HL-60 (cell line): ENCODE measurements around the gene FLNB.
A peak's percentile ranks its signal among the peaks of the same experiment; 100 is the strongest.

Experiments used
- DNase-seq, 2 experiments: peaks; one replicate each; pipeline ENCODE4 v3.0.0-alpha.2; 2010 to 2020; ENCODE audit warnings: low read depth in 1 of 2, low spot score in 1 of 2
- H3K27ac ChIP-seq: fragments of 250-450 bp; sonication (Bioruptor Pico); replicated peaks from 2 replicates; pipeline ENCODE4 v1.5.1; 2020; ENCODE audit warnings: mild to moderate bottlenecking, moderate library complexity
- H3K27me3 ChIP-seq: fragments of 250-450 bp; sonication (Bioruptor Pico); 2 replicates; pipeline ENCODE4 v1.5.1; 2021; ENCODE audit warnings: mild to moderate bottlenecking, moderate library complexity; ENCODE audit not compliant: insufficient read depth, poor library complexity, severe bottlenecking
- H3K4me3 ChIP-seq: replicated peaks from 2 replicates; pipeline ENCODE4 v1.5.1; 2011; ENCODE audit warnings: mild to moderate bottlenecking, control low read depth, low read length; ENCODE audit not compliant: insufficient read depth
- CTCF ChIP-seq: IDR thresholded peaks from one replicate; pipeline ENCODE4 v1.5.1; 2011; ENCODE audit warnings: low read length, control low read depth, inconsistent platforms; ENCODE audit not compliant: insufficient read depth
- GABPA ChIP-seq: IDR thresholded peaks from 2 replicates; pipeline ENCODE4 v1.6.1; 2012; ENCODE audit warnings: low read depth
- POLR2AphosphoS5 ChIP-seq: IDR thresholded peaks from 2 replicates; pipeline ENCODE4 v1.6.1; 2012; ENCODE audit warnings: low read depth
- REST ChIP-seq: IDR thresholded peaks from 2 replicates; pipeline ENCODE4 v1.6.1; 2012; ENCODE audit warnings: low read depth; ENCODE audit not compliant: insufficient replicate concordance
- SPI1 ChIP-seq: IDR thresholded peaks from 2 replicates; pipeline ENCODE4 v1.6.1; 2012; ENCODE audit warnings: low read depth, mild to moderate bottlenecking, borderline replicate concordance

Gene FLNB

GRCh38 chr3:58179235-58180098, 171.2 kb downstream of the FLNB start:
- TF ChIP-seq GABPA (no peak), SPI1 (peak; percentile 17; the same call in 1 of the 2 replicates), POLR2AphosphoS5 (no peak), CTCF (no peak), REST (no peak)
- H3K4me3 ChIP-seq, result no peak overlapping the region
- H3K27me3 ChIP-seq, result no peaks in the 10 kb centered on the region
- H3K27ac ChIP-seq, result no peak overlapping the region
- DNase-seq, result no peak

GRCh38 chr3:58180099-58180880, 172.1 kb downstream of the FLNB start:
- no peaks in the 10 kb centered on the region for H3K27me3 ChIP-seq
- no peak for TF ChIP-seq SPI1
- TF ChIP-seq GABPA, result no peak
- TF ChIP-seq REST, result no peak
- no peak for TF ChIP-seq POLR2AphosphoS5
- no peak for TF ChIP-seq CTCF
- DNase-seq, result no peak

GRCh38 chr3:58180940-58181587, 172.8 kb downstream of the FLNB start:
- no peak for DNase-seq
- H3K27ac ChIP-seq, result no peak overlapping the region
- H3K4me3 ChIP-seq, result no peak overlapping the region
- no peaks in the 10 kb centered on the region for H3K27me3 ChIP-seq
- TF ChIP-seq CTCF (no peak), REST (no peak), SPI1 (no peak), POLR2AphosphoS5 (no peak), GABPA (no peak)

More at GRCh38 chr3:58180099-58180880, 172.1 kb downstream of the FLNB start:
- Histone ChIP-seq H3K4me3 (no peak overlapping the region), H3K27ac (no peak overlapping the region)
